Right hindlimb (tissue), 1 donor: ENCODE data around the gene ATN1.
A peak's percentile ranks its signal among the peaks of the same experiment; 100 is the strongest.

ENCODE experiments used
- DNase-seq: peaks from one replicate; pipeline ENCODE4 v3.0.0-alpha.2; 2018

The ATN1 gene

GRCh38 chr12:6959805-6960592 lies 32.2 kb downstream of the ATN1 start:
- DNase-seq, result no peak

- peak; percentile 37 for DNase-seq
Observed at GRCh38 chr12:6960593-6961277, 33.0 kb downstream of the ATN1 start.

GRCh38 chr12:6961278-6961694 lies 33.5 kb downstream of the ATN1 start:
- no peak for DNase-seq

GRCh38 chr12:6961695-6962284 lies 34.0 kb downstream of the ATN1 start:
- DNase-seq, result peak; percentile 63

GRCh38 chr12:6962285-6963015 lies 34.7 kb downstream of the ATN1 start:
- DNase-seq, result no peak

GRCh38 chr12:6963016-6963731 lies 35.4 kb downstream of the ATN1 start:
- DNase-seq, result no peak

GRCh38 chr12:6963791-6964413 lies 36.1 kb downstream of the ATN1 start:
- DNase-seq, result no peak

GRCh38 chr12:6964605-6965025 lies 36.9 kb downstream of the ATN1 start:
- DNase-seq, result peak; percentile 25

- DNase-seq, result peak; percentile 88
Observed at GRCh38 chr12:6965026-6965661, 37.4 kb downstream of the ATN1 start.

GRCh38 chr12:6965714-6966113 lies 38.0 kb downstream of the ATN1 start:
- DNase-seq, result no peak

GRCh38 chr12:6966351-6966750 lies 38.6 kb downstream of the ATN1 start:
- DNase-seq, result no peak

- no peak for DNase-seq
Observed at GRCh38 chr12:6967651-6968100, 39.9 kb downstream of the ATN1 start.

GRCh38 chr12:6968426-6968825 lies 40.7 kb downstream of the ATN1 start:
- no peak for DNase-seq

- peak; percentile 52 for DNase-seq
Observed at GRCh38 chr12:6970096-6970527, 42.4 kb downstream of the ATN1 start.

GRCh38 chr12:6974180-6974579 lies 46.4 kb downstream of the ATN1 start:
- DNase-seq, result no peak

- DNase-seq, result no peak
Observed at GRCh38 chr12:6975297-6976032, 47.7 kb downstream of the ATN1 start.

- no peak for DNase-seq
Observed at GRCh38 chr12:6977653-6978052, 49.9 kb downstream of the ATN1 start.

- DNase-seq, result no peak
Observed at GRCh38 chr12:6978188-6978587, 50.4 kb downstream of the ATN1 start.

GRCh38 chr12:6978611-6979011 lies 50.9 kb downstream of the ATN1 start:
- DNase-seq, result no peak

GRCh38 chr12:6979021-6979420 lies 51.3 kb downstream of the ATN1 start:
- DNase-seq, result no peak

- DNase-seq, result no peak
Observed at GRCh38 chr12:6979453-6979852, 51.7 kb downstream of the ATN1 start.
